Endothelial cell (in vitro differentiated cells): Measurements from ENCODE around the gene USP34. TPM values are rescaled to one million over a fixed set of nuclear protein-coding genes. Genes with fewer than 3 reads are reported as not detected.
"Not testable (repeated sequence)": the region's sequence is repeated elsewhere in the genome, so short reads cannot be mapped to it uniquely, and the experiment has no call there.

ENCODE experiments used
- DNase-seq: peaks from one replicate; pipeline ENCODE4 v3.0.0; 2021; ENCODE audit warnings: low spot score
- H3K27ac Mint-ChIP-seq: one replicate; pipeline ENCODE4 v1.8.0; 2021; ENCODE audit warnings: mixed read lengths, inconsistent platforms; ENCODE audit not compliant: unreplicated experiment
- H3K27me3 Mint-ChIP-seq: one replicate; pipeline ENCODE4 v1.8.0; 2021; ENCODE audit warnings: mild to moderate bottlenecking, moderate library complexity, mixed read lengths, inconsistent platforms; ENCODE audit not compliant: unreplicated experiment
- H3K36me3 Mint-ChIP-seq: one replicate; pipeline ENCODE4 v1.8.0; 2021; ENCODE audit warnings: mild to moderate bottlenecking, low read depth, mixed read lengths, inconsistent platforms; ENCODE audit not compliant: unreplicated experiment
- H3K4me1 Mint-ChIP-seq: one replicate; pipeline ENCODE4 v1.8.0; 2021; ENCODE audit warnings: mild to moderate bottlenecking, mixed read lengths, inconsistent platforms; ENCODE audit not compliant: unreplicated experiment
- H3K4me3 Mint-ChIP-seq: one replicate; pipeline ENCODE4 v1.8.0; 2021; ENCODE audit warnings: mild to moderate bottlenecking, mixed read lengths, inconsistent platforms; ENCODE audit not compliant: unreplicated experiment
- H3K9me3 Mint-ChIP-seq: one replicate; pipeline ENCODE4 v1.8.0; 2021; ENCODE audit warnings: mixed read lengths, inconsistent platforms; ENCODE audit not compliant: unreplicated experiment
- CTCF ChIP-seq: fragments of 200-600 bp; sonication (generic); IDR thresholded peaks from one replicate; pipeline ENCODE4 v1.5.0; 2021; ENCODE audit warnings: antibody characterized with exemption; ENCODE audit not compliant: unreplicated experiment
- total RNA-seq: library from RNA; stranded (reverse); fragmentation: NEBNext Ultra II Directional; extraction: Animal tissue kit (Norgen Biotek cat#: 25700); gene quantifications from one replicate; pipeline ENCODE4 v1.2.1, GENCODE V29; 2021; ENCODE audit not compliant: unreplicated experiment

USP34 gene
- total RNA-seq, 1 donor from 2014 or later: 97.4 TPM

- no peak for DNase-seq
- H3K4me3 Mint-ChIP-seq: peak overlapping the region; percentile 82
- TF ChIP-seq CTCF: no peak
Observed at GRCh38 chr2:61157371-61158003, 313.4 kb downstream of the USP34 start.

GRCh38 chr2:61151436-61151835, 319.5 kb downstream of the USP34 start:
- no peak overlapping the region for H3K27ac Mint-ChIP-seq
- H3K4me3 Mint-ChIP-seq: peak overlapping the region; percentile 33
- no peaks in the 10 kb centered on the region for H3K4me1 Mint-ChIP-seq
- H3K36me3 Mint-ChIP-seq: peaks cover 26% of the 10 kb centered on the region
- H3K27me3 Mint-ChIP-seq: no peaks in the 10 kb centered on the region
- no peak for TF ChIP-seq CTCF
- no peaks in the 10 kb centered on the region for H3K9me3 Mint-ChIP-seq
- DNase-seq: no peak

More at GRCh38 chr2:61157371-61158003, 313.4 kb downstream of the USP34 start:
- Mint-ChIP-seq H3K36me3 (peaks cover 43% of the 10 kb centered on the region), H3K27me3 (peaks cover 7% of the 10 kb centered on the region), H3K9me3 (no peaks in the 10 kb centered on the region), H3K4me1 (peaks cover 9% of the 10 kb centered on the region), H3K27ac (peak overlapping the region; percentile 90)

- peaks cover 2% of the 10 kb centered on the region for H3K27me3 Mint-ChIP-seq
- peaks cover 20% of the 10 kb centered on the region for H3K36me3 Mint-ChIP-seq
- no peak for DNase-seq
- H3K4me1 Mint-ChIP-seq: peaks cover 3% of the 10 kb centered on the region
- no peak for TF ChIP-seq CTCF
- no peaks in the 10 kb centered on the region for H3K9me3 Mint-ChIP-seq
- H3K4me3 Mint-ChIP-seq: peak overlapping the region; percentile 23
- H3K27ac Mint-ChIP-seq: no peak overlapping the region
Observed at GRCh38 chr2:61149074-61149473, 321.8 kb downstream of the USP34 start.

GRCh38 chr2:61148091-61148490, 322.8 kb downstream of the USP34 start:
- H3K4me1 Mint-ChIP-seq, H3K9me3 Mint-ChIP-seq, DNase-seq, H3K27ac Mint-ChIP-seq, H3K4me3 Mint-ChIP-seq, H3K27me3 Mint-ChIP-seq: not testable (repeated sequence)
- H3K36me3 Mint-ChIP-seq: peaks cover 20% of the 10 kb centered on the region

GRCh38 chr2:61145990-61146389, 324.9 kb downstream of the USP34 start:
- Mint-ChIP-seq H3K9me3 (no peaks in the 10 kb centered on the region), H3K27ac (no peak overlapping the region), H3K4me1 (peaks cover 3% of the 10 kb centered on the region)

More at GRCh38 chr2:61145990-61146389, 324.9 kb downstream of the USP34 start:
- no peak for TF ChIP-seq CTCF
- H3K4me3 Mint-ChIP-seq: no peak overlapping the region
- H3K36me3 Mint-ChIP-seq: peaks cover 13% of the 10 kb centered on the region
- peaks cover 7% of the 10 kb centered on the region for H3K27me3 Mint-ChIP-seq
- DNase-seq: no peak
